ENCODE measurements around the gene UNKL. TPM values are rescaled to one million over a fixed set of nuclear protein-coding genes. Genes with fewer than 3 reads are reported as not detected.

The UNKL gene
- total RNA-seq, 1 experiment from 2014 or later = 32.0 TPM

DNA sequence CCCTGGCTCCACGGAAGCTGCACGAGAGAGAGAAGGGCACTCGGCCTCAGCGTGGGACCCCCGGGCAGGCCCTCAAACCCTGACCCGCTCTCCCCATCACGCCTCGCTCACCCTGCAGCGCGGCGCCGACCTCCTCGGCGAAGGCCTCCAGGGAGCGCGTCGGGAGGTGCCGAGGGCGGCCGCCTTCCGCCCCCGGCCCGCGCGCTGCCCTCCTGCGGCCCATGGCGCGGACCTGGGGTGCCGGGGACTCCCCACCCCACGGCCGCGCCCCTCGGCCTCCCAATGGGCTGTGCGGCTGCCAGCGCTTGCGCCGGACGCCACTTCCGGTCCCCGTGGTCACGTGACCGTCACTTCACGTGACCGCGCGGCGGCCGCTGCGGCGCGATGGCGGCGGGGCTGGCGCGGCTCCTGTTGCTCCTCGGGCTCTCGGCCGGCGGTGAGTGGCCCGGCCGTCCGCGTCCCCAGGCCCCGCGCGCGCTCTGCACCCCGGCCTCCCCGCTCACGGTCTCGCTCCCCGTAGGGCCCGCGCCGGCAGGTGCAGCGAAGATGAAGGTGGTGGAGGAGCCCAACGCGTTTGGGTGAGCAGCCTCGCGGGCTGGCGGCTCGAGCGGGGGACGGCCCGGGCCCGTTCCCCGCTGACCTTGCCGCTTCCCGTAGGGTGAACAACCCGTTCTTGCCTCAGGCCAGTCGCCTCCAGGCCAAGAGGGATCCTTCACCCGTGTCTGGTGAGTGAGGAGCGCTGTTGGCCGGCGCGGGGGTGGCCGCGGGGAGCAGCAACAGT, 62.7 kb downstream of the UNKL start, which contains the start of the genes GNPTG and TSR3:
Gene GNPTG, plus strand, starts transcription at position 350 of the 781 bp plus-strand sequence. Its CDS starts 35 bp downstream, at position 385.
Gene TSR3, minus strand, starts transcription at position 297 of the 781 bp plus-strand sequence. Its CDS starts 74 bp downstream, at position 223.
- H3K9me3 Mint-ChIP-seq = no peaks in the 10 kb centered on the region; a peak in 1 of 5 replicates
- H3K27ac Mint-ChIP-seq = peak within 1 kb of the TSS in 2 of 3 experiments; percentile 62 to 73; a peak in 2 of 7 replicates
- peak; percentile 80 for DNase-seq
- H3K18ac ChIP-seq (ENCODE audit: insufficient read length, low read depth, low read length) = no peak within 1 kb of the TSS
- no peak within 1 kb of the TSS for H3K23ac ChIP-seq (ENCODE audit: insufficient read length, low read depth, low read length)
- H2BK20ac ChIP-seq (ENCODE audit: low read depth, low read length, poor library complexity, severe bottlenecking) = no peak within 1 kb of the TSS
- H3K27me3 Mint-ChIP-seq (ENCODE audit: low read depth) = no peaks in the 10 kb centered on the region
- no peaks in the 10 kb centered on the region for H3K79me1 ChIP-seq (ENCODE audit: insufficient read depth, low read depth, low read length, poor library complexity, severe bottlenecking)
- H3K9ac ChIP-seq (ENCODE audit: extremely low read depth, insufficient read length, low read length) = peak within 1 kb of the TSS; percentile 35
- H3K79me2 ChIP-seq (ENCODE audit: insufficient read depth, low read length) = peaks cover 2% of the 10 kb centered on the region; the same call in 1 of the 2 replicates
- peaks cover 4 to 9% of the 10 kb centered on the region in 2 experiments for H3K4me1 Mint-ChIP-seq
- no peaks in the 10 kb centered on the region for H3K9me3 ChIP-seq (ENCODE audit: control insufficient read depth, low read depth, low read length)
- H3K36me3 Mint-ChIP-seq (ENCODE audit: insufficient read depth in 1 of 3, low read depth in 3 of 3) = peaks cover 3 to 18% (median 12%) of the 10 kb centered on the region in 3 experiments; a peak in 5 of 7 replicates
- no CpG with 5 or more reads among the region's 98 CpGs for WGBS (ENCODE audit: extremely low coverage, insufficient read length, low lambda C conversion rate)
- H3K23me2 ChIP-seq (ENCODE audit: insufficient read length, low read depth, low read length, poor library complexity, severe bottlenecking) = peaks cover 3% of the 10 kb centered on the region
- H3K14ac ChIP-seq (ENCODE audit: insufficient read depth, low read length) = no peak within 1 kb of the TSS; the same call in 1 of the 2 replicates
- no peak within 1 kb of the TSS for H2BK5ac ChIP-seq (ENCODE audit: insufficient read length, low read length)
- H3K4me3 Mint-ChIP-seq = peak within 1 kb of the TSS; percentile 84 to 91
- no peaks in the 10 kb centered on the region for H3K27me3 ChIP-seq (ENCODE audit: insufficient read depth, low read length)
- TF ChIP-seq CTCF (conservative IDR thresholded peaks at IDR 0.05) = no peak
- H3K27ac ChIP-seq (ENCODE audit: insufficient read length, low read depth, low read length) = no peak within 1 kb of the TSS
- H2BK120ac ChIP-seq (ENCODE audit: low read depth, low read length, poor library complexity, severe bottlenecking) = no peak within 1 kb of the TSS
- no peak within 1 kb of the TSS for H4K8ac ChIP-seq (replicated peaks; ENCODE audit: insufficient read length, low read depth, low read length)
- no peak within 1 kb of the TSS for H2AFZ ChIP-seq (ENCODE audit: low read length)
- no peaks in the 10 kb centered on the region for H4K20me1 ChIP-seq (ENCODE audit: control insufficient read depth, insufficient read depth, insufficient read length)
- no peak within 1 kb of the TSS for H2AK5ac ChIP-seq (ENCODE audit: insufficient read length, low read length)
- peak within 1 kb of the TSS; percentile 68 for H3K4me2 ChIP-seq (ENCODE audit: insufficient read depth, insufficient read length, low read length)
- H2BK15ac ChIP-seq (ENCODE audit: low read depth, low read length) = no peak within 1 kb of the TSS
- no peak within 1 kb of the TSS for H3K4ac ChIP-seq (ENCODE audit: low read depth, low read length)
- no peak within 1 kb of the TSS for H3T11ph ChIP-seq (ENCODE audit: low read length)
- no peak within 1 kb of the TSS for H4K5ac ChIP-seq (ENCODE audit: insufficient read length, low read depth, low read length)
- H3K56ac ChIP-seq (ENCODE audit: insufficient read length, low read depth, low read length) = no peak within 1 kb of the TSS
- H2BK12ac ChIP-seq (ENCODE audit: insufficient read length, low read depth, low read length) = no peak within 1 kb of the TSS
- no peak within 1 kb of the TSS for H4K91ac ChIP-seq (ENCODE audit: insufficient read length, low read depth, low read length)
- no peaks in the 10 kb centered on the region for H3K4me1 ChIP-seq (ENCODE audit: insufficient read depth, low read length)
